ENCODE measurements around the gene TEKT1.

Gene TEKT1

DNA sequence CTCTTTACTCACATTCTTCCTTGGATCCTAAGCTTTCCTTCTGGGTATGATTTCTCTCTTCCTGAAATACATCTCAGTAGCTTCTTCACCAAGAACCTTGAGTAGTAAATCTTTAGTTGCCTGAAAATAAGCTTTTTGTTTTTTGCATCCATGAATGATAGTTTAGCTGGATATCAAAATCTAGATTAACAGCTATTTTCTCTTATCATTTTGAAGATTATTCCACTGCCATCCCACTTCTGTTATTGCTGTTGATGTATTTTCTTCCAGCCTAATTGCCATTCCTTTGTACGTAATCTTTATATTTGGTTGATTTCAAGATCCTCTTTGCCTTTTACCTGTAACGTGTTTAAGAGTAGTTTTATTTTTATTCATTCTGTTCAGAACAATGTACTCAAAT lies 63.1 kb downstream of the TEKT1 start:
- in situ Hi-C loops (cut with HindIII; ENCODE audit: low sequenced_read_pairs), result no loop called here

DNA sequence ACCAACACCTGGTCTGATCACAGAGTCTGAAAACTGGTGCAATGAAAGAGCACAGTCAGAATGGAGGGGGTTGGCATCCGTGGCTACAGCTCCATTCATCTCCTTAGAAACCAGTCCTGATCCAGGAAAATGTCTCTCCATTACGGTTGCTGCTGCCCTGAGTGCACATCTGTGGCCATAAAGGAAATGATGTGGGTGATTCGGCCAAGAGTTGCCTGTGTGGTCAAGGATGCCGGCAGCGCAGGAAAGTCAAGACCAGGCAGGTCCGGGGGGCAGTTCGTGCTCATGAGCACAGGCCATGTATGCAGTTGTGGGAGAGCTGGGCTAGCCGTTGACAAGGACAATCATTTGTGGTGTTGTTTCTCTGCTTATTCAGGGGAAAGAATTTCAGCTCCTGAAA lies 69.8 kb downstream of the TEKT1 start:
- in situ Hi-C loops (cut with HindIII; ENCODE audit: low sequenced_read_pairs), result no loop called here

DNA sequence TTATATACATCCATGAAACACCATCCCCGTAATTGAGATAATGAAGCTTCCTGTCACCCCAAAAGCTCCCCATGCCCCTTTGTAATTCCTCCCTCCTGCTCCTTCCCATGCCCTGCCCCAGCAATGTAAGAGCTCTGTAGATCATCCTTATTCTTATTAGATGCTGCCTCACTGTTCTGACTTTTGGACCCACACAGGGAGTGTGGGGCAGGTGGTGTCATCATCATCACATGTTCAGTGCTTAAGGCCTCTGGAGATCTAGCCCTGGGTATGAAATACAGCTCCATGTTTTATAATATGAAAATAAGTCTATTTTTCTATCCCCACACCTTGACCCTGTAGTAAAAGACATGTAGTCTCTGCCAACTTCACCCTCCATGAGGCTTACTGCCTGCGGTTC lies 73.8 kb downstream of the TEKT1 start:
- in situ Hi-C loops (cut with HindIII; ENCODE audit: low sequenced_read_pairs), result no loop called here

DNA sequence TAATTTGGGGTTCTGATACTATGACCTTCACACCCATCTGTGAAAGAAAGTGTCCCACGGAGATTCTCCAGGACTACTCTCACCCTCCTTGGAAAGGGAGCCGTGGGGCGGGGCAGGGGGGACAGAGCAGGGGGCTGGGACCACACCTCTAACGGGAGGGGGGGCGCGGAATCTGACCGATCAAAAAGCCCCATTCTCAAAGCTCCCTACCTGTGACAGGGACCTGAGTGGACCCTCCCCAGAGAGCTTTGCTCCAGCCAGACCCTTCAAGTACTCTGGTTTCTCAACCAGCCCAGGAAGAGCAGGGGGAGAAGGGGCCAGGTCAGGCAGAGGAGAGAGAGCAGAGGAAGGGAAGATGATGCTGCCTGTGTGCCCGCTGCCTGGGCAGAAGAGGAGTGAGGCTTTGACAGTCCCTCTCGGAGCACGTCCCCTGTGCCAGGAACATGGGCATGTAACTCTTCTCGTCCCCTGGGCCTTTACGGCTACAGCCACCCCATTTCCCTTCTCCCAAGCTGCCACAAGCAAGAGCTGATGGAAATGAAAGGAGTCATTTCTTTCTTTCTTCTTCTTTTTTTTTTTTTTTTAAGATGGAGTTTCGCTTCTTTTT lies 75.0 kb downstream of the TEKT1 start:
- in situ Hi-C loops (cut with HindIII; ENCODE audit: low sequenced_read_pairs), result no loop called here

DNA sequence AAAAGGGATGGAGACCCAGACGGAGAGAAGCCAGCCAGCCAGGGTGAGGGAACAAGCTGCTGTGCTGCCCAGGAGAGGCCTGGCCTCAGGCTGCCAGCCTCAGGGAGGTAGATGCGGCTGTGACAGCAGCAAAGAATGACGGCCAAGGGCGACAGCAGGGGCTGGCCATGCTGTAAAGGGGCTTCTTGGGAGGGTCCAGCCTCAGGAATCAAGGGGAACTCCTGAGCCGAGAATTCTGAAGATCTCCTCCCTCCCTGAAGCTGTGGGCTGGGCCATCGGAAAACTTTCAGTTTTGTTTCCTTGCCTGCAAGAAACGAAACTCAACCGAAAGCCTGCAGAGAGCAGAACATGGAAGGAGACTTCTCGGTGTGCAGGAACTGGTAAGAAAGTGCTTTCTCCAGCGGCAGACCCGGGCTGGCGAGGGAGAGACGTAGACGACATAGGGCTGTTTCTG lies 75.8 kb downstream of the TEKT1 start, which contains the start of gene XAF1:
TSS of gene XAF1 (plus strand) at position 316 of the 454 bp plus-strand sequence. CDS start at position 349, 33 bp downstream.
- in situ Hi-C loops (cut with HindIII; ENCODE audit: low sequenced_read_pairs), result no loop called here

DNA sequence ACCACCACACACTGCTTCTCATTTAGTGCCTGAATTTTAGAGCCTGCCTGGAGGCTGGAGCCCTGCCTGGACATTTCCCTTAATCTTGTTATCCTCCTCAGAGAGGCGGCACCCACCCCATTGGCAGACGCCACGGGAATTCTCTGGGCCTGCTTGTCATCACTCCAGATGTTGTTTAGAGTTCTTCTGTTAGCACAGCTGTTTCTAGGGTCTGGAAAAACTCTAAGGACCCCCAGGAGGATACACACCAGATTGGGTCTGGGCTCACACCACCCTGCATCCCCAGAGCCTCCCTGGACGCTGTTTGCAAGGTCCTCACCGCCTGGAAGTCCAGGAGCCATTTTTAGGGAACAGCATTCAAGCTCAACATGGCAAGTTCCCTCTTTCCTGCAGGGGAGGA lies 76.2 kb downstream of the TEKT1 start:
- in situ Hi-C loops (cut with HindIII; ENCODE audit: low sequenced_read_pairs), result no loop called here

DNA sequence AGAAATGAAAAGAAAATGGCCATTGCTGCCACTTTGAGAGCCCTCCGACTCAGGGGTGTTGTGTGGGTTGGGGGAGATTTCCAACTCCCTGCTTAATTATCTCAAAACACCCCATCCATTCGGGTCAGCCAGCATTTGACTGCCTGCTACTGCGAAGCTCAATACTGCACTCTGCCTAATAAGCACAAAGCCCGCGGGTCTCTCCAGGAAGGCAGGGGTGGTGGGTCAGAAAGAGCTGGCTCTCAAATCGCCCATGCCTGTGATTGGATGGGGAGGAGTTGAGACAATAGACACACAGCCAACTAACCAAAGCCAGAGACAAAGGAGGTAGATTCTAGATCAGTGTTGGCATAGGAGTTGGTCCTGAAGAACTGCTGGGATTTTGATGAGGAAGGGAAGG lies 78.0 kb downstream of the TEKT1 start:
- in situ Hi-C loops (cut with HindIII; ENCODE audit: low sequenced_read_pairs), result no loop called here

DNA sequence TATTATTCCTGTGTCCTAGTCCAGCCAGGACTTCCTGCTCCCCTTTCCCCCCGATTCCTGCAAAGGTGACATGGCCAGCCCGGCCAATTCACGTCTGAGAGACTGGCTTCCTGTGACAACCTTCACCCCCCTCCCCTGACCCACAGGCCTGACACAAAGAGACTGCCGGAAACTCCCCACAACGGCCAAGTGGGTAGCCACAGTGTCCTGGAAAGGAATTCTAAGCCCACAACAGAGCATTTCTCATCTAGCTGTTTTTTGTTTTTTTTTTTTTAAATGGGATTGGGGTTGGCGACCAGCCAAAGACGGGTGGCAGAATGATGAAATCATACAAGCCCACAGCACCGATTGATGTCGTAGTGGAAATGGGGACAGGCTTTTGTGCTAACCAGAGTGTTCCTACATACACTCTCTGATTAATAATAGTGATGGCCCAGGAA lies 78.5 kb downstream of the TEKT1 start:
- in situ Hi-C loops (cut with HindIII; ENCODE audit: low sequenced_read_pairs), result no loop called here

DNA sequence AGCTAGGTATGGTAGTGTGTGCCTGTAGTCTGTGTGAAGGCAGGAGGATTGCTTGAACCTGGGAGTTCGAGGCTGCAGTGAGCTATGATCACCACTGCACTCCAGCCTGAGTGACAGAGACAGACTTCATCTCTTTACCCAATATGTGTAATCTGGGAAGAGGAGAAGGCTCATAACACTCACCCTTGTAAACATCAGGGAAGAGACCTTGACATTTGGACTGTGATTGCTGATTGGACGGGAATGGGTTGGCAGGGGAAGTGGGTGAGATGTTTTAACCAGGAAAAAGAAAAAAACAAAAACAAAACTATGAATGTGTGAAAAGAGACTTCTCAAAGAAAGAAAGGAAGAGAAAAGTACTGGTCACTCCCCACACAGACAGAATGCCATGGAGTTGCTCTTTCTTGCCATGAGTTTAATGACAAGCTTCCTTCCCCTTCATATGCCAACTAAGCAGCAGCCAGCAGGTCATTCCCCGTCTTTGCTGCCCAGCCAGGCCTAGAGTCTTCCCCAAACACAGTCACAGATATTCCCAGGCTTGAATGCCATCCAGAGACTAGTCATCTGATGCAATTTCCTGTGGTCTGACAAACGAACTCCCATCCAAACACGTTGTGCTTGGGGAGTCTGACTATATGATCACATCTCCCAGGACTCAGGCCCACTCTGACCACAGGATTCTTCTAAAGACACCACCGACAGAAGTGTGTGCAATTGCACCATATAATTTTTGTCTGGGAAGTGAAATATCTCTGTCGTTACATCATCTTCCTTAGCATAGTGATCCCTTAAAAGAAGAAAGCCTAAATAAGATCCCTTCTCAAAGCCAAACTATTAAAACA lies 79.2 kb downstream of the TEKT1 start:
- in situ Hi-C loops (cut with HindIII; ENCODE audit: low sequenced_read_pairs), result no loop called here

DNA sequence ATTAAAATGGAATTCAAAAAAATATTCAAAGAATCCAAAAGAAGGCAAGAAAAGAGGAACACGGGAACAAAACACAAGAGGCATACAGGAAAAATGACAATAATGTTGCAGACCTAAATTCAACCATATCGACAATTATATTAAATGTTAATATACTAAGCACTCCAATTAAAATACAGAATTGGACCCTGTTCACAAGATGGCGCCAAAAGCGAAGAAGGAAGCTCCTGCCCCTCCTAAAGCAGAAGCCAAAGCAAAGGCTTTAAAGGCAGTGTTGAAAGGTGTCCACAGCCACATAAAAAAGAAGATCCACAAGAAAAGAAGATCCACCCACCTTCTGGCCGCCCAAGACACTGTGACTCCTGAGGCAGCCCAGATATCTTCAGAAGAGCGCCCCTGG lies 82.0 kb downstream of the TEKT1 start:
- in situ Hi-C loops (cut with HindIII; ENCODE audit: low sequenced_read_pairs), result no loop called here

DNA sequence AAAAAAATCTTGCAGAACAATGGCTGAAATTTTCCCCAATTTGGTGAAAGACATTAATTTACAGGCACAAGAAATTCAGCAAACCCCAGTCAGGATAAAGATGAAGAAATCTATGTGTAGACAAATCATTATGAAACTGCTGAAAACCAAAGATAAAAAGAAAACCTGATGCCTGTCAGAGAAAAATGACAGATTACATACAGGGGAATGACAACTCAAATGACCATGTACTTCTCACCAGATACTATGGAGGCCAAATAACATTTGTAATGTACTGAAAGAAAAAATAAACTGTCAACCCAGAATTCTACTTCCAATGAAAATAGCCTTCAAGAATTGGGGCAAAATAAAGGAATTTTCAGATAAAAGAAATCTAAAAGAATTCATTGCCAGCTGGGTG lies 82.9 kb downstream of the TEKT1 start:
- in situ Hi-C loops (cut with HindIII; ENCODE audit: low sequenced_read_pairs), result no loop called here

Measured in DLD1 (cell line).